ENCODE data around the gene HS1BP3. TPM values are rescaled to one million over a fixed set of nuclear protein-coding genes. Genes with fewer than 3 reads are reported as not detected.

The HS1BP3 gene
- total and polyA plus RNA-seq, 2 of the 13 experiments (the other 11 are each of a cell fraction or from before 2014, with no cell fraction given): 15.2 to 22.0 TPM

- no peak overlapping the region for H3K4me3 ChIP-seq (replicated peaks in 1 of 3; ENCODE audit: insufficient read depth in 1 of 3, low read depth in 2 of 3, low read length in 3 of 3)
- FAIRE-seq (no peak), DNase-seq (ENCODE audit: low spot score) (no peak), ATAC-seq (no peak)
- H3K79me2 ChIP-seq (ENCODE audit: insufficient read depth, low read length): peaks cover 3% of the 10 kb centered on the region
- intact Hi-C loops (cut with micrococcal nuclease; ENCODE audit: unreplicated experiment): loop anchor here (2.0 kb wide), 1 partner anchor 201 kb away; no protein-coding TSS in a partner anchor
- no peak overlapping the region for H3K4me2 ChIP-seq (ENCODE audit: low read depth, low read length)
- TF ChIP-seq TSC22D2 (CRISPR knock-in tag; IDR thresholded peaks at IDR 0.05; ENCODE audit: borderline replicate concordance) (no peak), ZNF3 (CRISPR knock-in tag; IDR thresholded peaks at IDR 0.05) (no peak), FOXJ3 (CRISPR knock-in tag; IDR thresholded peaks at IDR 0.05; ENCODE audit: borderline replicate concordance) (no peak), SRSF9 (IDR thresholded peaks at IDR 0.05; ENCODE audit: borderline replicate concordance, insufficient read depth, low read depth, low read length, poor library complexity, severe bottlenecking) (no peak), ZNF34 (CRISPR knock-in tag; IDR thresholded peaks at IDR 0.05; ENCODE audit: borderline replicate concordance) (no peak), SP4 (CRISPR knock-in tag; IDR thresholded peaks at IDR 0.05) (no peak), U2AF1 (optimal IDR thresholded peaks at IDR 0.05; ENCODE audit: low read depth, low read length) (no peak), NFYB (CRISPR knock-in tag; IDR thresholded peaks at IDR 0.05) (no peak), IKZF4 (CRISPR knock-in tag; IDR thresholded peaks at IDR 0.05; ENCODE audit: borderline replicate concordance, low read depth, not compliant biosample characterization) (no peak), ZNF547 (CRISPR knock-in tag; IDR thresholded peaks at IDR 0.05) (no peak), ZNF614 (CRISPR knock-in tag; IDR thresholded peaks at IDR 0.05; ENCODE audit: borderline replicate concordance) (no peak), PHB2 (IDR thresholded peaks at IDR 0.05; ENCODE audit: partially characterized antibody) (no peak), NCOA1 (CRISPR knock-in tag; IDR thresholded peaks at IDR 0.05) (no peak), BHLHE40 (IDR thresholded peaks at IDR 0.05; ENCODE audit: low read length) (no peak), ZBTB3 (CRISPR knock-in tag; IDR thresholded peaks at IDR 0.05; ENCODE audit: borderline replicate concordance, low read depth) (no peak), DPF2 (CRISPR knock-in tag; IDR thresholded peaks at IDR 0.05; ENCODE audit: borderline replicate concordance, low read depth) (no peak), KDM2A (CRISPR knock-in tag; IDR thresholded peaks at IDR 0.05; ENCODE audit: borderline replicate concordance, low read depth) (no peak)
- TF ChIP-seq, protein P1, sequence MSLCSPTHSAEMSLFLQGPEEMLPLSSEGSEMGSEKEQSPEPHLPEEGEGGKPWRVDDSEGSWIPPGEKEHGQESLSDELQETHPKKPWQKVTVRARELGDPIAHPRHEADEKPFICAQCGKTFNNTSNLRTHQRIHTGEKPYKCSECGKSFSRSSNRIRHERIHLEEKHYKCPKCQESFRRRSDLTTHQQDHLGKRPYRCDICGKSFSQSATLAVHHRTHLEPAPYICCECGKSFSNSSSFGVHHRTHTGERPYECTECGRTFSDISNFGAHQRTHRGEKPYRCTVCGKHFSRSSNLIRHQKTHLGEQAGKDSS (CRISPR knock-in tag; IDR thresholded peaks at IDR 0.05; ENCODE audit: borderline replicate concordance, low read depth): no peak
- TF ChIP-seq, protein P2, sequence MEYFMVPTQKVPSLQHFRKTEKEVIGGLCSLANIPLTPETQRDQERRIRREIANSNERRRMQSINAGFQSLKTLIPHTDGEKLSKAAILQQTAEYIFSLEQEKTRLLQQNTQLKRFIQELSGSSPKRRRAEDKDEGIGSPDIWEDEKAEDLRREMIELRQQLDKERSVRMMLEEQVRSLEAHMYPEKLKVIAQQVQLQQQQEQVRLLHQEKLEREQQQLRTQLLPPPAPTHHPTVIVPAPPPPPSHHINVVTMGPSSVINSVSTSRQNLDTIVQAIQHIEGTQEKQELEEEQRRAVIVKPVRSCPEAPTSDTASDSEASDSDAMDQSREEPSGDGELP (IDR thresholded peaks at IDR 0.05; ENCODE audit: borderline replicate concordance, low read depth): no peak
- TF ChIP-seq, protein P3, sequence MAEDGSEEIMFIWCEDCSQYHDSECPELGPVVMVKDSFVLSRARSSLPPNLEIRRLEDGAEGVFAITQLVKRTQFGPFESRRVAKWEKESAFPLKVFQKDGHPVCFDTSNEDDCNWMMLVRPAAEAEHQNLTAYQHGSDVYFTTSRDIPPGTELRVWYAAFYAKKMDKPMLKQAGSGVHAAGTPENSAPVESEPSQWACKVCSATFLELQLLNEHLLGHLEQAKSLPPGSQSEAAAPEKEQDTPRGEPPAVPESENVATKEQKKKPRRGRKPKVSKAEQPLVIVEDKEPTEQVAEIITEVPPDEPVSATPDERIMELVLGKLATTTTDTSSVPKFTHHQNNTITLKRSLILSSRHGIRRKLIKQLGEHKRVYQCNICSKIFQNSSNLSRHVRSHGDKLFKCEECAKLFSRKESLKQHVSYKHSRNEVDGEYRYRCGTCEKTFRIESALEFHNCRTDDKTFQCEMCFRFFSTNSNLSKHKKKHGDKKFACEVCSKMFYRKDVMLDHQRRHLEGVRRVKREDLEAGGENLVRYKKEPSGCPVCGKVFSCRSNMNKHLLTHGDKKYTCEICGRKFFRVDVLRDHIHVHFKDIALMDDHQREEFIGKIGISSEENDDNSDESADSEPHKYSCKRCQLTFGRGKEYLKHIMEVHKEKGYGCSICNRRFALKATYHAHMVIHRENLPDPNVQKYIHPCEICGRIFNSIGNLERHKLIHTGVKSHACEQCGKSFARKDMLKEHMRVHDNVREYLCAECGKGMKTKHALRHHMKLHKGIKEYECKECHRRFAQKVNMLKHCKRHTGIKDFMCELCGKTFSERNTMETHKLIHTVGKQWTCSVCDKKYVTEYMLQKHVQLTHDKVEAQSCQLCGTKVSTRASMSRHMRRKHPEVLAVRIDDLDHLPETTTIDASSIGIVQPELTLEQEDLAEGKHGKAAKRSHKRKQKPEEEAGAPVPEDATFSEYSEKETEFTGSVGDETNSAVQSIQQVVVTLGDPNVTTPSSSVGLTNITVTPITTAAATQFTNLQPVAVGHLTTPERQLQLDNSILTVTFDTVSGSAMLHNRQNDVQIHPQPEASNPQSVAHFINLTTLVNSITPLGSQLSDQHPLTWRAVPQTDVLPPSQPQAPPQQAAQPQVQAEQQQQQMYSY (CRISPR knock-in tag; IDR thresholded peaks at IDR 0.05): no peak
- in situ Hi-C loops (cut with HindIII; ENCODE audit: extremely low pct_ligation_motif_present, low pct_unique_long_range_greater_than_20kb): loop anchor here (5.0 kb wide), 1 partner anchor 247 kb away; no protein-coding TSS in a partner anchor
- H3K9me3 ChIP-seq (ENCODE audit: low read length): no peaks in the 10 kb centered on the region
- no peaks in the 10 kb centered on the region for H3K27me3 ChIP-seq (ENCODE audit: control insufficient read depth in 1 of 2, insufficient read depth in 2 of 2, low read length in 2 of 2)
- H2AFZ ChIP-seq (ENCODE audit: low read length): no peak overlapping the region
- H3K27ac ChIP-seq (ENCODE audit: extremely low read length, insufficient read depth, low read length): no peak overlapping the region
- no peak overlapping the region for H3K9ac ChIP-seq (ENCODE audit: insufficient read depth, low read depth, low read length)
- peaks cover 9 to 19% of the 10 kb centered on the region in 2 experiments for H3K36me3 ChIP-seq (replicated peaks in 1 of 2; ENCODE audit: control insufficient read depth in 1 of 2, insufficient read depth in 2 of 2, low read length in 2 of 2)
- WGBS (ENCODE audit: low lambda C conversion rate): 72% methylated on average over 3 of the region's 3 CpGs
- peaks cover 21% of the 10 kb centered on the region for H3K4me1 ChIP-seq (ENCODE audit: insufficient read depth, low read length)
- no TSS peak for BruUV-seq (replicated peaks)
- no peaks in the 10 kb centered on the region for H4K20me1 ChIP-seq (ENCODE audit: insufficient read depth, low read length)
- POLR2A ChIA-PET: interaction anchor here (0.9 to 3.4 kb wide), 3 partner anchors 196 to 265 kb away, joined by 4 to 30 read pairs (median 10); partner anchors contain the start of gene RHOB
- CTCF ChIA-PET (ENCODE audit: low intra/inter-chr PET ratio, low total read pairs): no interaction called here
These were observed 7.1 kb downstream of the HS1BP3 start for GRCh38 chr2:20643826-20644225.

Data from HepG2 (cell line).